ENCODE measurements around the gene AZU1.

Gene AZU1, protein sequence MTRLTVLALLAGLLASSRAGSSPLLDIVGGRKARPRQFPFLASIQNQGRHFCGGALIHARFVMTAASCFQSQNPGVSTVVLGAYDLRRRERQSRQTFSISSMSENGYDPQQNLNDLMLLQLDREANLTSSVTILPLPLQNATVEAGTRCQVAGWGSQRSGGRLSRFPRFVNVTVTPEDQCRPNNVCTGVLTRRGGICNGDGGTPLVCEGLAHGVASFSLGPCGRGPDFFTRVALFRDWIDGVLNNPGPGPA

GRCh38 chr19:827710-828321 is at the start of gene AZU1:
Gene AZU1 (plus strand): TSS chr19:827837. CDS start chr19:827847, 10 bp downstream.
- DNase-seq, result no peak

- no peak for DNase-seq
Observed at GRCh38 chr19:778910-779653, 48.6 kb upstream of the AZU1 start.

DNA sequence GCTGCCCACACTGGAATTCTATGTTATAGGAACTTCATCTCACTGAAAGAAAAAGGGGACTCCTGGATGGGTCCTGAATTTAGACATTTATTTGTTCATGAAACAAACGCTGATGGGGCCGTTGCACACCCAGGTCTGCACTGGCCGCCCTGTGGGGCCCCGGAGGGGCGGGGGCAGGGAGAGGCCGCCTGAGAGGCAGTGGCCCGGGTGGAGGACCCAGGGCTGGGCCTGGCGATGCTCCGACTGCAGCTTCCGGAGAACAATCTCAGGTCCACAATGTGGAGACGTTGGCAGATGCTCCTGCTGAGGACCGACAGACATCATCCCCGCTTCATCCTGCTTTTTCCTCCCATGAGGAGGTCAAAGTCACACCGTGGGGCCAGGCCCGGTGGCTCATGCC is 46.7 kb upstream of the AZU1 start:
- DNase-seq, result no peak

DNA sequence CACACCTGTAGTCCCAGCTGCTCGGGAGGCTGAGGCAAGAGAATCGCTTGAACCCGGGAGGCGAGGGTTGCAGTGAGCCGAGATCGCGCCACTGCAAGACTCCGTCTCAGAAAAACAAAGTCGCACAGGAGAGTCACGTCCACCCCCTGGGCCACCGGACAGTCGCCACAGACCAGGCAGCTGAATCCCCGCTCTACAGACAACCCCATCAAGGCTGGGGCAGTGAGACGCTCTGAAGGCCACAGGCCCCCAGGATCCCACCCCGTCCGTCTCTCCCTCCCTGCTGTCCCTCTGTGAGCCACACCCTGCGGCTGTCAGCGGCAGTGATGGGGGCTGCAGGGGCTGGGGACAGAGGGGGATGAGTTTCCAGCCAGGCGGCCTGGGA is 45.8 kb upstream of the AZU1 start:
- DNase-seq, result no peak

DNA sequence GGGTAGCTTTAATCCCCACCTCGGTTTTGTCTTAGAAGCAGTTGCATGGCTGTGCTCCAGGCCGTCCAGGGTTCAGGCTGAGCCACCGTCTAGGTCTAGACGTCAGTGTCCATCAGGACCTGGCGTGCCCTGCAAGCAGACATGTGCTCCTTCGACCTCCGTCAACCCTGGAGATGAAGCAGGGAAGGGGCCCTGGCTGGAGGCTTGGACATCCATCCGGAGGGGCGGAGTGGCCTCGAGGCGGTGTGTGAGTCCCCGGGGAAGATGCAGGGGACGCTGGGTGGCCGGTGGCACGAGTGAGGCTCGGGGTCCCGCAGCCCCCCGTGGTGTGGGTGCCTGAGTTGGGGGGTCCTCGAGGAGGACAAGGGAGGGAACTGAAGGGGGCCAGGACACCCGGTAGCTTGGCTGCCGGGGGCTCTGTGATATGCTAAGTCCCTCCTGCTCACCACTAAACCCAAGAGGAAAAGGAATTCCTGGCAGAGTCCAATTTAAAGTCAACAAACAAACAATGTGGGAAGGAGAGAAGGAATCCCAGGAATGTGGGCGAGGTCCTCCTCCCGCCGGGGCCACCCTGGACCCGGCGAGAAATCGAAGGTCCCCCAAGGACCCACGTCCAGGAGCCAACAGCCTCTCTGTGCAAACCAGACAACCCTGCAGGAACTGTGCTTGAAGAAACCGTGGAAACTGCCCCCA is 45.3 kb upstream of the AZU1 start:
- no peak for DNase-seq

DNA sequence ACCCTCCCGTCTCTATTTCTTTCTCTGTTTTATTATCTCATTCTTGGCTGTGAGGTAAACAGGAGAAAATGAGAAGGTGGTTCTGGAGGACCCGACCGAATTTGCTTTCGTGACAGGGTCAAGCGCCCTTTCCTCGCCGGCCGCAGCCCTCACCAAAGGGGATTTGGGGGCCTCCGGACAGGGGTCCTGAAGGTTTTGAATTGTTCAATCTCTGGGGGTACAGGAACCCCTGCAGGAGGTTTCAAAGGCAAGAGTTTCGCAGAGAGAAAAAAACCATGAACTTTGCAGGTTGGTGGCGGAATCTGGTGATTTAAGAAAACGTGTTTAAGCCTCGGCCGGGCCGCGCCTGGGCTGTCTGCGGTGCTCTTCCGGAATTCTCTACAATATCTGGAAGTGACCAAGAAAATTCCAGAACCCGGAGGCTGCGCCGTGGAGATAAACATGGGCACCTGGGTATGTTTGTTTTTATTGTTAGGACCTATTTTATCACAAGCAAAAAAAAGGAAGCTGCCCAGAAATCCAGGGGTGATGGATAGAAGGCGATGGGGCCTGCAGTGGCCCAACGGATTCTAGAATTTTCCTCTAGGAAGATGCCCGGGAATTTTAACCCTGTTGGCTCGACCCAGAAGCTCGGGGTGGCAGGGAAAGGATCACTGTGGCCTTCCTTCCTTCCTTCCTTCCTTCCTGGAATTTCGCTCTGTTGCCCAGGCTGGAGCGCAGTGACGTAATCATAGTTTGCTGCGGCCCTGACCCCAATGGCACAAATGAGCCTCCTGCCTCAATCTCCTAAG is 44.6 kb upstream of the AZU1 start:
- DNase-seq, result no peak

DNA sequence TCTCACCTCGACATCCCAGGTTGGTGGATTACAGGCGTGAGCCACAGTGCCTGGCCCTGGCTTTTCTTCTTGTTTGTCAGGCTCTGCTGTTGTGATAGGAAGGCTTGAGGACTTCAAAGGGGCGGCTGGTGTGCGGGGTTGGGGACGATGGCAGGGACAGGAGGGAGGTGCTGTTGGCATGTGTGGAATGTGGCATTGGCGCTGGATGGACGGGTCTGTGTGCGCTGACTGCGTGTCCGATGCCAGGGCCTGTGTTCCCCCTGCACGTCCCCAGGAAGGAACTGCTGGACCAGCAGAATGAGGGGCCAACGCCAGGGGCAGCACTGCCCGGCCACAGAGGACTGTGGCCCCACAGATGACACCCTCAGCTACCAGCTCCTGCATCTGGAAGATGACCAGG is 43.1 kb upstream of the AZU1 start:
- no peak for DNase-seq

- DNase-seq, result no peak
Observed at GRCh38 chr19:787536-787935, 40.1 kb upstream of the AZU1 start.

DNA sequence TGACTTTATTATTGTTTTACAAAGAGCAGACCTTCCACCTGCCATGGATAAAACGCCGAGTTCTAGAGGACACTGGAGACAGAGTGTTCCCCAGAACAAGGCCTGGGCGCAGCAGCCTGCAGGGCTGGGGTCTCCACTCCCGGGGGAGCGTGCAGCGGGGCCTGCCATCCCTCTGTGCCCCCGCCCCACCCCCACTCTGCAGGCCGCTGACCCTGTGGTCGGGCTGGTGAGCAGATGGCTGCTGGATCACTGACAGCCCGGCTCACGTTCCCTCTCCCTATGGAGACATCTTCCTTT is 39.0 kb upstream of the AZU1 start:
- DNase-seq, result no peak

GRCh38 chr19:788983-789700 is 38.5 kb upstream of the AZU1 start:
- DNase-seq, result no peak

DNA sequence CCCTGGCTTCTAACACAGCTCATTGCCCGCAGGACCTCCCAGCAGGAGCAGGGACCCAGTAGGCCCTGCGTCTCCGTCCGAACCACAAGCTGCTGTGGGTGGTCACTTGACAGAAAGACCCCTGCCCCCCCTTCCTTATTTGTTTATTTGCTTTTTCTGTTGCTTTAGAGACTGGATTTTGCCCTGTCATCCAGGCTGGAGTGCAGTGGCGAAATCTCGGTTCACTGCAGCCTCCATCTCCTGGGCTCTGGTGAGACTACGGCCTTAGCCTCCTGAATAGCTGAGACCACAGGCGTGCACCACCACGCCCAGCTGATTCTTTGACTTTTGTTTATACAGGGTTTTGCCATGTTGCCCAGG is 38.0 kb upstream of the AZU1 start:
- DNase-seq, result no peak

GRCh38 chr19:791007-791566 is 36.5 kb upstream of the AZU1 start:
- DNase-seq, result no peak

DNA sequence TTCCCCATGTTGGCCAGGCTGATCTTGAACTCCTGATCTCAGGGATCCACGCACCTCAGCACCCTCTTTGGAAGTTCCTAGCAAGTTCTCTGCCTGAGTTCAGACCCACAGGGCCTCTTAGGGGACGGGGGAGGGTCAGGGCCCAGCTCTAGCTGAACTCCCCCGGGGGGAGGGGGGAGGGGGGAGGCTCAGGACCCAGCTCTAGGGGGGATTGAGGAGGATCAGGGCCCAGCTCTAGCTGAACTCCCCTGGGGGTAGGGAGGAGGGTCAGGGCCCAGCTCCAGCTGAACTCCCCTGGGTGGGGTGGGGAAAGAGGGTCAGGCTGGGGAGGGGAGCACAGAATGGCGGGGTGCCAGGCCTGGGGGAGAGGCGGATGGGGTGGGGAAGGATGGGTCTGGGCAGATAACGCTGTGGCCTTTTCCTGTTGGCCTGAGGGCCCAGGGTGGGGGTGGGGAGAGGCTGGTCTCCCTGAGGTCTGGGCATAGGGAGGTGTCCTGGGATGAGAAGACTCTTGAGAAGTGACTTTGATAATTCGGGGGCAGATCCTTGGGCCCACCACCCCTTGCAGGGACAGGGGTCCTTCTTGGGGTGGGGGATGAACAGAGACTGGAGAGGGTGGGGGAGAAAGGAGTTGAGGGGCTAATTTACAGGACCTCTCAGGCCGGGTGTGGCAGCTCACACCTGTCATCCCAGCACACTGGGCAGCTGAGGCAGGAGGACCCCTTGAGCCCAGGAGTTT is 35.9 kb upstream of the AZU1 start:
- DNase-seq, result no peak

DNA sequence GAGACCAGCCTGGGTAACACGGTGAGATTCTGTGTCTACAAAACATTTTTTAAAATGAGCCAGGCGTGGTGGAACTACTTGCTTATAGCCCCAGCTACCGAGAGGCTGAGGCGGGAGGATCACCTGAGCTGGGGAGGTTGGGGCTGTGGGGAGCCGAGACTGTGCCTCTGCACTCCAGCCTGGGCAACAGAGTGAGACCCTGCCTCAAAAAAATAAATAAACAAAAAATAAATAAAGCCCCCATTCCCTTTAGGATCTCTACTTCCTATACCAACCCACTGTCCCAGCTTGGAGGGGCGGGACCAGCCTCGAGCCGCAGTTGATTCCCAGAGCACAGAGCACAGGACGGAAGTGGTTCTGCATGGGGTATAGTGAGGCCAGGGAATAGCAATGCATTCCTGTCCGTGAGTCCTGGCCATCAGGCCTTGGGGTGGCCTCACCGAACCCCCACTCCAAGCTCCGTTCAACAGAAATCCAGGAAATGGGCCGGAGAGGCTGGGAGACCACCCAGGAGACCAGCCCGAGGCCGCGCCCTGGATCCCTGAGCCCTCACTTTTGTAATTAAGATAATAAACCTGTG is 35.2 kb upstream of the AZU1 start:
- DNase-seq, result no peak

GRCh38 chr19:793806-794205 is 33.8 kb upstream of the AZU1 start:
- no peak for DNase-seq

DNA sequence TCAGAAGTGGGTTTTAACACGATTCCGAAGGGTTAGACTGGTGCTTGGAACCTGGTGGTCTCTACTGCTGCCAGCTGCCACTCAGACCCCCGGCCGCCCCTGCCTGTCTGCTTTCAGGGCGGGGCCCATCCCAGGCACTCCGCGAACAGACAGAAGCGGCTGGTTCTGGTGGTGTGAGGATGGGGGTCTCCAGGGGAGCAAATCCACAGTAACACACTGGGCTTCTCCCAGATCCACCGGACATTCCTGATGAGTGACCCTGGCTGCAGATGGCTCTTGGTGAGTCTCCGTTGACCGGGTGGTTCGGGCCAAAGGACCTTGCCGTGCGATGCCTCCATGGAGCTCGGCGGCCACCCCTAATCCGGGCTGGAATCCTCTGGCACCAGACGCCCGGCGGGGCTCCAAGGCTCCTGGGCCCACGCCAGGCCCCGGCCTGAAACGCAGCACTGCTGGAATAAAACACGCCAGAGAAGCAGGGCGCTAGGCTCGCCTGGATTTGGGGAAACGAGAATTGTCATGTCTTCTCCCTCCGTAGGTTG is 32.5 kb upstream of the AZU1 start:
- no peak for DNase-seq

DNA sequence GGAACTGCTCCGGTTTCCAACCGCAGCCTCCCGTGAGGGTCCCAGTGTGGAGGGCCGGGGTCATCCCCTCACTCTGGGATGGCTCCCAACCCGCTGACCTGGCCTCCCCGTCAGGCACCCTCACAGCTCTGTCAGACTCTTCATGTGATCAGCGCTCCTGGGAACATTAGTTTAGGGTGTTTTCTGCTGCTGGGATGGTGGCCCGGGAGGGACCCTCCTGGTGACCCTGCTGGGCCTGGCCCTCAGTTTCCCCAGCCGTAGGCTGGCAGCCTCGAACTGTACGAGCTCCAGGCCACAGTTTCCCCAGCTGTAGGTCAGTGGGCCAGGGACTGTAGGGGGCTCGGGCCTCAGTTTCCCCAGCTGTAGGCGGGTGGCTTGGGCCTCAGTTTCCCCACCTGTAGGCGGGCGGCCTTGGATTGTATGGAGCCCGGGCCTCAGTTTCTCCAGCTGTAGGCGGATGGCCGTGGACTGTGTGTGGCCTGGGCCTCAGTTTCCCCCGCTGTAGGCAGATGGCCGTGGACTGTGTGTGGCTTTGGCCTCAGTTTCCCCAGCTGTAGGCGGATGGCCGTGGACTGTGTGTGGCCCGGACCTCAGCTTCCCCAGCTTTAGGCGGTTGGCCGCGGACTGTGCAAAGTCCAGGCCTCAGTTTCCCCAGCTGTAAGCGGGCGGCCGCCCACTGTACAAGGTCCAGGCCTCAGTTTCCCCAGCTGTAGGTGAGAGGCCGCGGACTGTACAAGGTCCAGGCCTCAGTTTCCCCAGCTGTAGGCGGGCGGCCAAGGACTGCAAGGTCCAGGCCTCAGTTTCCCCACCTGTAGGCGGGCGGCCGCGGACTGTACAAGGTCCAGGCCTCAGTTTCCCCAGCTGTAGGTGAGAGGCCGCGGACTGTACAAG is 31.7 kb upstream of the AZU1 start:
- no peak for DNase-seq

- peak; percentile 99 for DNase-seq
Observed at GRCh38 chr19:796692-797527, 30.7 kb upstream of the AZU1 start, which contains the start of gene PTBP1. Gene PTBP1 (plus strand): TSS chr19:797452. CDS start chr19:797498, 46 bp downstream.
